GM19240 (cell line): Measurements from ENCODE around the gene TTC7B.

Source experiments
- DNase-seq: peaks from one replicate; pipeline ENCODE4 v3.0.0; 2011; ENCODE audit warnings: low spot score; ENCODE audit not compliant: insufficient read length

TTC7B gene

DNA sequence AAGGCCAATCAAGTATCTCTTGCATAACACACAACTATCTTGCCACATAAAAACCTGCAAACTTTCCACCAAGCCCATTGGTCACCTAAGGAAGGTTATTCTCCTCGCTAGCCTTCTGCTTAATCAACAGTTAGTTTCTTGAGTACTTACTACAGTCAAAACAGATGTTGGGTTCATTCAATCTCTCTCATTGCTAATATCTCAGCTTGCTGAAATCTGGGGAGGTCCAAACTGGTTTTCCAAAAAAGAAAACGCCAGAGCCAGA is 74.6 kb downstream of the TTC7B start:
- DNase-seq, result no peak

- no peak for DNase-seq
Measured at GRCh38 chr14:90740946-90741681, 75.1 kb downstream of the TTC7B start.

GRCh38 chr14:90740081-90740480 is 76.1 kb downstream of the TTC7B start:
- no peak for DNase-seq

DNA sequence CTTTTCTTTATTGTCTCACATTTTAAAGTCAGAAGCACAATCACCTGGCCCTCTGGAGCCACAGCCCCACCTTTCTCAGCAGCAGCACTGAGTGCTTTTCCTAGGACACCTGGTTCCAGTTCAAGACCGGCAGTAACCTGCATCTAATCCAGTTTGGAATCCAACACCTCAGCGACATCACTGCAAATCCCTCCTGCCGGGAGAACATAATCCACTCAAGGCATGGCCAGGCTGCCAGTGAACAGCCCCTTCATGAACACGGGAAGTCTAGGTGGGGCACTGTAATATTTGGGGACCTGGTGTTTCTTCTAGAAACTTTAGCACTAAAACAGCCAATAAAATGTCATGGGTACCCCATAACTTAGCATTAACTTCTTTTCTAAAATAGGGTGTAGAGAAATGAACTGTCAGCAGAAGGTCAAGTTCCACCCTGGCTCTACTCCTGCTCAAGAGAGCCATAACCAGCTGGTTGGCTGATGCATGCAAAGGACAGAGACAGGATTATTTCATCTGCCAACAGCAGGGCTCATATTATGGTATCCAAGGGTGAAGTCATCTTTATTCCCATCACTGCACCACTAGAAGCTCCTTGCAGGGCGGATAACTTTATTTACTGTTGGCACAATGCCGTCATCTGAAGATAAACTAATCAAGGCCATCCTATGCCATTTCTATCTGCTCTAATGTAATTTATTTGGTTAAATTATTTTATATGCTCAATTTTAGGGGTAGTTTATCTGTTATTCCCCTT is 76.7 kb downstream of the TTC7B start:
- DNase-seq, result no peak

- no peak for DNase-seq
Measured at GRCh38 chr14:90733139-90733808, 83.0 kb downstream of the TTC7B start.

DNA sequence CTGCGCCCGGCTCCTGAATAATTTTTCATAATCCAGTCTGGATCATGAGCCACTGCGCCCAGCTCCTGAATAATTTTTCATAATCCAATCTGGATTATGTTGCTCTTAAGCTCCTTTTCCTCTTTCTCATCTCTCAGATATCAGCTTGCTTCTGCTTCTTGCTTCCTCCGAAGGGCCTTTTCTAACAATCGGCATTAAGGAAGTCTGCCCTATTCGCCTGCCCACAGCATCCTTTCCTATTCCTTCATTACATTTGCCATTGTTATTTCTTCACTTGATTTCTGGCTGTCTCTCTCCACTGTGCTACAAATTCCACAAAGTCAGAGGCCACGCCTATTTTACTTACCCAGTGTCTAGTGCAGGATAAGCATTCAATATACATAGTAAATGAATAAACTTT is 83.5 kb downstream of the TTC7B start:
- no peak for DNase-seq

- no peak for DNase-seq
Measured at GRCh38 chr14:90732139-90732538, 84.1 kb downstream of the TTC7B start.

- no peak for DNase-seq
Measured at GRCh38 chr14:90731487-90731886, 84.7 kb downstream of the TTC7B start.

- DNase-seq, result no peak
Measured at GRCh38 chr14:90730206-90730766, 85.9 kb downstream of the TTC7B start.

DNA sequence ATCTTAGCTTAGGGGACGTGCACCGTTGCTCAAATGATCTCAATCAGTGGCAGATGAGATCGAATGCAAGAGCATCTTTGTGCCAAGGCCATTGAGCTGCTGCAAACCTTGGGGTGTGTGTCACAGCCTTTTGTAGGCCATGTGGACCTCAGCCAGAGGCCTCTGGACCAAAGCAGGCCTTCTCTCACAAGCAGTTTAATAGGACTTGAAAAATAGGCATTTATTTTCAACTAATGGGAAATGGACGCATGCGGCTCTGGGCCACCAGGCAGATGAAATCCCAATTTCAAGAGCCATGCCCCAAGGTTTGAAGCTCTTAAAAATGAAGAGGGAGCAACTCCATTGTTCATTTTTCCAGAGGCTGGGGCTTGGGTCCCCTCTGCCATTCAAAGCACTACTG is 87.3 kb downstream of the TTC7B start:
- DNase-seq, result no peak

GRCh38 chr14:90727082-90727481 is 89.1 kb downstream of the TTC7B start:
- DNase-seq, result no peak

DNA sequence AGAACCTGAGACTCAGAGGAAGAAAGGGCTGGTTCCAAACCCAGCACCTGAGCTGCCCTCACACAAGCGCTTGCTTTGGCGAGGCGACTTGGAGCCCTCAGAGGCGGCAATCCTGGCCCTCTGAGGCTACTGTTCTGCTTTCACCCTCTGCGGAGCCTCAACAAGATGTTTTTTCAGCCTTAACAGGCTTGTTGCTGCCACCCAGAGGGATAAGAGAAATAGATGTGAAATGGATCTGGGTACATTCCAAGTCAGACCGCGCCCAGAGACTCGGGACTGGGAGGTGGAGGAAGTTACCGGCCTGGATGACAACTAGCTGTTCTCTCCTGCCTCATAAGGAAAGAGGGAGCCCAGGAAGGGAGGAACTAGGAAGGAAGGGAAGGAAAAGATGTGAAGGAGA is 89.6 kb downstream of the TTC7B start:
- DNase-seq, result no peak

GRCh38 chr14:90724866-90725265 is 91.4 kb downstream of the TTC7B start:
- DNase-seq, result no peak

GRCh38 chr14:90722590-90722989 is 93.6 kb downstream of the TTC7B start:
- no peak for DNase-seq

- no peak for DNase-seq
Measured at GRCh38 chr14:90721619-90722305, 94.5 kb downstream of the TTC7B start.

DNA sequence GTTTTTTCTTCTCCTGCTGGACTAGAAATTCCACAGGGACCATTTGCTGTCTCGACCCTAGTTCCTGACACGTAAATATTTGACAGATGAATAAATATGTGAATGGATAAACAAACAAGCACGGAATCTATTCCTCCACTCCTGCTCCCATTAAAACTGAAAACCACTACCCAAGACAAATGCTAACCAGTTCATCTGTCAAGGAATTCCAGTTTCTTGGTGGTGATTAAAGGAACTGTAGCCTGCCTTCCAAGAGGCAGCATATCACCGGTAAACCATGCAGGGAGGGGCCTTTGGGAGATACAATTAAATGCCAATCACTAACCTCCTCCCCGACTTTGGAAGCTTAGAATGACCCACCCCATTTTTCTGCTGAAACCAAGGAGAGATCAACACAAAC is 95.4 kb downstream of the TTC7B start:
- DNase-seq, result no peak

DNA sequence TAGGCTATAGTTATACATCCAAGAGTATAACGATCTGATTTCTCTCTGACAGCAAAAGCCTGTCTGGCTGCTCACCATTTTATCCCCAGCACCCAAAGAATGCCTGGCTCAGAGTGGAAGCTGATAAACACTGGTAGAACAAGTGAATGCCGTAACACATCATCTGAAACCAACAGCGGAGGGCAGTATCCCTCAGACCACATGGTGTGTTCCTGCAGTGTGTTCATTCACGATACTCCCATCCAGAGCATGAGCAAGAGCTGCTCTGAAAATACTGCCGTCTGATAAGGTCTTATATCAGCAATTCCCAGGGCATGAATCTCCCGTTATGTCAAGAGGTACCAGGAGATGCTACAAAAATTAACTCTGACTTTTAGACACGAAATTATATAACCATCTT is 95.9 kb downstream of the TTC7B start:
- DNase-seq, result no peak

DNA sequence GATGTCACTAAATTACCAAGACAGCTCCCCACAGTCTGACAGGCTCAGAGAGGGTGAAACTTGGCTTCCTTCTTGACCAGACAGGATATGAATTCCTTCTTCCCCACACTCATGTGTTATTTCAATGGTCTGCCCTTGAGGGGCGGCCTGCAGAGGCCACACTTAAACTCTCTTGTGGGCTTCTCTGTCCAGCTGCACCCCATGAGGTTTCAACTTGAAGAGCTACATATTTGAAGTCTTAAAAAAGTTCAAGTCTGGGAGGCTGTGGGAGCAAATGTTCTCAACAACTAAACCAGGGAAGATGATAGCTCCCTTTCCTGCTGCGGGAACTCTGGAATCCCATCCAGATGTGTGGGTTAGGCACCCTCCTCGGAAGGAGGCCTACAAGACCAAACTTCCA is 98.3 kb downstream of the TTC7B start:
- no peak for DNase-seq

- no peak for DNase-seq
Measured at GRCh38 chr14:90715993-90716392, 100.2 kb downstream of the TTC7B start.

GRCh38 chr14:90715495-90715894 is 100.7 kb downstream of the TTC7B start:
- no peak for DNase-seq

GRCh38 chr14:90714811-90715210 is 101.4 kb downstream of the TTC7B start:
- no peak for DNase-seq
